ENCODE results near the gene TRIM15. TPM values are rescaled to one million over a fixed set of nuclear protein-coding genes. Genes with fewer than 3 reads are reported as not detected.

TRIM15 gene
- total RNA-seq, 1 experiment from 2014 or later, result 0.20 TPM

DNA sequence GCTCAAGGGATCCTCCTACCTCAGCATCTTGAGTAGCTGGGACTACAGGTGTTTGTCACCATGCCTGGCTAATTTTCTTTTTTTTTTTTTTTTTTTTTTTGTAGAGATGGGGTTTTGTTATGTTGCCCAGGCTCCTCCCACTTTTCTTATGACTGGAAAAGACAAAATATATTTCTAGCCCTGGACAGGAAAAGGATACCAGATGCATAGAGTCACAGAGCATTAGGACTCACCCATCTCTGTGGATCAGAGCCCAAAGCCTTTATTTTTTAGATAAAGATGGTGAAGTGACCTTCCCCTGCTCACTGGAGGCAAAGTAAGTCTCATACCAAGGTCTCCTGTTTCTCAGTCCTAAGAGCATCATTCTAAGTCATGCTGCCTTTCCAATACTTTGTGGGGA lies 5.8 kb upstream of the TRIM15 start:
- no peaks in the 10 kb centered on the region for H3K23me2 ChIP-seq (ENCODE audit: insufficient read length, low read depth, low read length, poor library complexity, severe bottlenecking)
- no peak overlapping the region for H3K4me2 ChIP-seq (ENCODE audit: insufficient read depth, insufficient read length, low read length)
- DNase-seq, result no peak
- H3K27me3 ChIP-seq (ENCODE audit: insufficient read depth, low read length), result no peaks in the 10 kb centered on the region
- no peak overlapping the region for H2AK5ac ChIP-seq (ENCODE audit: insufficient read length, low read length)
- H4K20me1 ChIP-seq (ENCODE audit: control insufficient read depth, insufficient read depth, insufficient read length), result no peaks in the 10 kb centered on the region
- H3T11ph ChIP-seq (ENCODE audit: low read length), result no peak overlapping the region
- no peak overlapping the region for H2BK12ac ChIP-seq (ENCODE audit: insufficient read length, low read depth, low read length)
- no peak overlapping the region for H3K27ac Mint-ChIP-seq
- H3K4me1 Mint-ChIP-seq, result no peaks in the 10 kb centered on the region; a peak in 1 of 4 replicates
- H3K27me3 Mint-ChIP-seq (ENCODE audit: low read depth), result peaks cover 67% of the 10 kb centered on the region
- H3K27ac ChIP-seq (ENCODE audit: insufficient read length, low read depth, low read length), result no peak overlapping the region
- H2BK120ac ChIP-seq (ENCODE audit: low read depth, low read length, poor library complexity, severe bottlenecking), result no peak overlapping the region
- no peaks in the 10 kb centered on the region for H3K79me1 ChIP-seq (ENCODE audit: insufficient read depth, low read depth, low read length, poor library complexity, severe bottlenecking)
- H2BK5ac ChIP-seq (ENCODE audit: insufficient read length, low read length), result no peak overlapping the region
- no peak overlapping the region for H3K23ac ChIP-seq (ENCODE audit: insufficient read length, low read depth, low read length)
- H3K79me2 ChIP-seq (ENCODE audit: insufficient read depth, low read length), result no peaks in the 10 kb centered on the region
- H3K4me3 Mint-ChIP-seq, result no peak overlapping the region
- H3K9me3 Mint-ChIP-seq, result no peaks in the 10 kb centered on the region
- H3K4ac ChIP-seq (ENCODE audit: low read depth, low read length), result no peak overlapping the region
- H3K9ac ChIP-seq (ENCODE audit: extremely low read depth, insufficient read length, low read length), result no peak overlapping the region
- no peaks in the 10 kb centered on the region for H3K4me1 ChIP-seq (ENCODE audit: insufficient read depth, low read length)
- no peak overlapping the region for H4K91ac ChIP-seq (ENCODE audit: insufficient read length, low read depth, low read length)
- TF ChIP-seq, protein P1, sequence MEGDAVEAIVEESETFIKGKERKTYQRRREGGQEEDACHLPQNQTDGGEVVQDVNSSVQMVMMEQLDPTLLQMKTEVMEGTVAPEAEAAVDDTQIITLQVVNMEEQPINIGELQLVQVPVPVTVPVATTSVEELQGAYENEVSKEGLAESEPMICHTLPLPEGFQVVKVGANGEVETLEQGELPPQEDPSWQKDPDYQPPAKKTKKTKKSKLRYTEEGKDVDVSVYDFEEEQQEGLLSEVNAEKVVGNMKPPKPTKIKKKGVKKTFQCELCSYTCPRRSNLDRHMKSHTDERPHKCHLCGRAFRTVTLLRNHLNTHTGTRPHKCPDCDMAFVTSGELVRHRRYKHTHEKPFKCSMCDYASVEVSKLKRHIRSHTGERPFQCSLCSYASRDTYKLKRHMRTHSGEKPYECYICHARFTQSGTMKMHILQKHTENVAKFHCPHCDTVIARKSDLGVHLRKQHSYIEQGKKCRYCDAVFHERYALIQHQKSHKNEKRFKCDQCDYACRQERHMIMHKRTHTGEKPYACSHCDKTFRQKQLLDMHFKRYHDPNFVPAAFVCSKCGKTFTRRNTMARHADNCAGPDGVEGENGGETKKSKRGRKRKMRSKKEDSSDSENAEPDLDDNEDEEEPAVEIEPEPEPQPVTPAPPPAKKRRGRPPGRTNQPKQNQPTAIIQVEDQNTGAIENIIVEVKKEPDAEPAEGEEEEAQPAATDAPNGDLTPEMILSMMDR (conservative IDR thresholded peaks at IDR 0.05), result no peak
- no peak overlapping the region for H2BK15ac ChIP-seq (ENCODE audit: low read depth, low read length)
- no peaks in the 10 kb centered on the region for H3K36me3 Mint-ChIP-seq (ENCODE audit: insufficient read depth in 1 of 3, low read depth in 3 of 3)
- no peak overlapping the region for H3K18ac ChIP-seq (ENCODE audit: insufficient read length, low read depth, low read length)
- H4K8ac ChIP-seq (replicated peaks; ENCODE audit: insufficient read length, low read depth, low read length), result no peak overlapping the region
- no peaks in the 10 kb centered on the region for H3K9me3 ChIP-seq (ENCODE audit: control insufficient read depth, low read depth, low read length)
- no peak overlapping the region for H3K14ac ChIP-seq (ENCODE audit: insufficient read depth, low read length)
- H2BK20ac ChIP-seq (ENCODE audit: low read depth, low read length, poor library complexity, severe bottlenecking), result no peak overlapping the region
- no peak overlapping the region for H2AFZ ChIP-seq (ENCODE audit: low read length)
- no peak overlapping the region for H4K5ac ChIP-seq (ENCODE audit: insufficient read length, low read depth, low read length)
- H3K56ac ChIP-seq (ENCODE audit: insufficient read length, low read depth, low read length), result no peak overlapping the region

Measured in H9 (cell line).